ENCODE data around the gene MXRA7. TPM values are rescaled to one million over a fixed set of nuclear protein-coding genes. Genes with fewer than 3 reads are reported as not detected.

Gene MXRA7
- total RNA-seq, 4 donors from 2014 or later, result 124 to 230 (median 197) TPM

GRCh38 chr17:76720941-76721340 is 10.2 kb upstream of the MXRA7 start:
- Histone ChIP-seq H3K4me1 (peaks cover 0 to 51% (median 21%) of the 10 kb centered on the region in 4 donors), H3K36me3 (peaks cover 17 to 89% (median 43%) of the 10 kb centered on the region in 3 donors), H3K9me3 (no peaks in the 10 kb centered on the region), H3K4me3 (no peak overlapping the region), H3K27ac (peak overlapping the region in 1 of 4 donors; percentile 14), H3K27me3 (no peaks in the 10 kb centered on the region)
- no peak for DNase-seq (ENCODE audit: low spot score in 2 of 2)
- TF ChIP-seq EP300 (IDR thresholded peaks at IDR 0.05) (no peak), POLR2A (IDR thresholded peaks at IDR 0.05) (no peak), CTCF (IDR thresholded peaks at IDR 0.05) (no peak)
- WGBS, 2 donors, result 75% methylated on average over 9 of the region's 9 CpGs

DNA sequence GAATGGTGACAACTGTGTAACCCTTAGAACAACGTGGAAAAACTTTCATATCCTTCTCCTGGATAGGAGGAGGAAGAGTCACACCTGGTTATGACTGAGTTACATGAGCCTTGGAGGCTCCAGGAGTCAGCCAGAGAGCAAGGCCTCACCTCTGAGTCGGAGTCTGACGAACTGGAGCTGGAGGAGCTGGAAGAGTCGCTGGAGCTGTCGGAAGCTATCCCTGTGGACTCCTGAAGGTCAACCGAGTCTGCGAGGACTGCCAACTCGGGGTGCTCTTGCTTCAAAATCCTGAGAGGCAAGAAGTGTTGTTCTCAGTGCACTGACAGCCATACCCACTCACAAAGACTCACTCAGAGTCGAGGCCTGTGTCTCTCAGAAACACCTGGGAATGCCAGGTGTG is 9.4 kb upstream of the MXRA7 start:
- no peak overlapping the region for H3K27ac ChIP-seq
- TF ChIP-seq POLR2A (IDR thresholded peaks at IDR 0.05), result no peak
- TF ChIP-seq CTCF (IDR thresholded peaks at IDR 0.05), result no peak
- TF ChIP-seq EP300 (IDR thresholded peaks at IDR 0.05), result no peak
- WGBS, 2 donors, result 88 to 89% methylated on average over 9 of the region's 9 CpGs
- H3K36me3 ChIP-seq, result peaks cover 17 to 97% (median 43%) of the 10 kb centered on the region in 3 donors
- no peak overlapping the region for H3K4me3 ChIP-seq
- no peaks in the 10 kb centered on the region for H3K27me3 ChIP-seq
- no peak for DNase-seq (ENCODE audit: low spot score in 2 of 2)
- H3K4me1 ChIP-seq, result peaks cover 0 to 54% (median 23%) of the 10 kb centered on the region in 4 donors
- H3K9me3 ChIP-seq, result no peaks in the 10 kb centered on the region

- WGBS, 2 donors, result 87 to 88% methylated on average over 16 of the region's 16 CpGs
- H3K4me1 ChIP-seq, result peaks cover 0 to 44% (median 12%) of the 10 kb centered on the region in 4 donors
Measured at GRCh38 chr17:76718516-76718915, 7.8 kb upstream of the MXRA7 start.

GRCh38 chr17:76716839-76717215 is 6.1 kb upstream of the MXRA7 start:
- peak overlapping the region in 3 of 4 donors; percentile 61 to 76 (median 63) for H3K27ac ChIP-seq
- H3K4me1 ChIP-seq, result peaks cover 0 to 40% (median 12%) of the 10 kb centered on the region in 4 donors

More at GRCh38 chr17:76718516-76718915, 7.8 kb upstream of the MXRA7 start:
- no peak for TF ChIP-seq EP300 (IDR thresholded peaks at IDR 0.05)
- no peak for TF ChIP-seq CTCF (IDR thresholded peaks at IDR 0.05)
- TF ChIP-seq POLR2A (IDR thresholded peaks at IDR 0.05), result no peak
- H3K9me3 ChIP-seq, result no peaks in the 10 kb centered on the region
- H3K36me3 ChIP-seq, result peaks cover 14 to 94% (median 43%) of the 10 kb centered on the region in 3 donors
- DNase-seq (ENCODE audit: low spot score in 2 of 2), result no peak
- no peak overlapping the region for H3K4me3 ChIP-seq
- no peak overlapping the region for H3K27ac ChIP-seq
- H3K27me3 ChIP-seq, result no peaks in the 10 kb centered on the region

More at GRCh38 chr17:76716839-76717215, 6.1 kb upstream of the MXRA7 start:
- no peaks in the 10 kb centered on the region for H3K9me3 ChIP-seq
- 66 to 76% methylated on average over 6 of the region's 6 CpGs for WGBS, 2 donors
- peaks cover 14 to 87% (median 37%) of the 10 kb centered on the region in 3 donors for H3K36me3 ChIP-seq
- H3K4me3 ChIP-seq, result no peak overlapping the region
- peak in 1 of 2 donors; percentile 8 for DNase-seq (ENCODE audit: low spot score in 2 of 2)
- TF ChIP-seq POLR2A (IDR thresholded peaks at IDR 0.05), result no peak
- TF ChIP-seq CTCF (IDR thresholded peaks at IDR 0.05), result no peak
- TF ChIP-seq EP300 (IDR thresholded peaks at IDR 0.05), result no peak
- H3K27me3 ChIP-seq, result no peaks in the 10 kb centered on the region
